HepG2 (cell line): ENCODE measurements around the gene TWIST2. TPM values are rescaled to one million over a fixed set of nuclear protein-coding genes. Genes with fewer than 3 reads are reported as not detected.

Source experiments
- ATAC-seq: fragments of 200-7000 bp; cut with Tn5 transposase; 3 replicates; pipeline ENCODE4 v1.9.1; 2020; ENCODE audit warnings: mild to moderate bottlenecking, moderate library complexity
- BruUV-seq: library from RNA; stranded (reverse); fragments of 400-500 nt; replicated peaks from 2 replicates; lab custom pipeline; 2021; lab: Mats Ljungman, UMichigan
- CTCF ChIA-PET: fragments of 300-600 bp; formaldehyde crosslinking; extraction: SDS; loops from one replicate; lab custom pipeline; 2021; ENCODE audit warnings: low total read pairs, inconsistent platforms, low intra/inter-chr PET ratio; lab: Yijun Ruan, JAX
- POLR2A ChIA-PET: fragments of 350-600 bp; sonication (Branson Sonifier 250); formaldehyde crosslinking; loops from one replicate; lab custom pipeline; 2020; ENCODE audit warnings: antibody characterized with exemption, inconsistent platforms; lab: Yijun Ruan, JAX
- DNase-seq: peaks from one replicate; pipeline ENCODE4 v3.0.0-alpha.2; 2015; ENCODE audit warnings: low spot score
- FAIRE-seq: peaks from 3 replicates; lab custom pipeline; 2011; peaks lifted over from hg19 to GRCh38; lab: Jason Lieb, UNC
- H2AFZ ChIP-seq: one replicate; pipeline ENCODE4 v1.6.1; 2011; ENCODE audit warnings: low read length, inconsistent platforms
- H3K27ac ChIP-seq: fragments of 300-600 bp; 3 replicates; pipeline ENCODE4 v1.8.0; 2011; ENCODE audit warnings: mixed run types, mild to moderate bottlenecking, mixed read lengths, low read length, inconsistent platforms; ENCODE audit not compliant: insufficient read depth; ENCODE audit errors: extremely low read length
- H3K27me3 ChIP-seq, 2 experiments: fragments of 200-600 bp in 1 of 2; 2 replicates in 1 of 2; 3 replicates in 1 of 2; pipeline versions ENCODE4 v1.6.0 to v1.8.0; 2011; ENCODE audit warnings: low read length in 2 of 2, mild to moderate bottlenecking in 2 of 2, moderate library complexity in 2 of 2, inconsistent platforms in 1 of 2; ENCODE audit not compliant: insufficient read depth in 2 of 2, control insufficient read depth in 1 of 2
- H3K36me3 ChIP-seq, 2 experiments: fragments of 200-600 bp in 1 of 2; replicated peaks in 1 of 2; 2 replicates in 1 of 2; 3 replicates in 1 of 2; pipeline versions ENCODE4 v1.5.1 to v1.8.0; 2011; ENCODE audit warnings: low read length in 2 of 2, inconsistent platforms in 1 of 2; ENCODE audit not compliant: insufficient read depth in 2 of 2, control insufficient read depth in 1 of 2
- H3K4me1 ChIP-seq: 2 replicates; pipeline ENCODE4 v1.5.1; 2012; ENCODE audit warnings: low read length, inconsistent platforms; ENCODE audit not compliant: insufficient read depth
- H3K4me2 ChIP-seq: 2 replicates; pipeline ENCODE4 v1.6.0; 2011; ENCODE audit warnings: low read depth, low read length, inconsistent platforms
- H3K4me3 ChIP-seq, 3 experiments: fragments of 200-600 bp in 1 of 3; sonication (generic), shearing (Covaris generic) in 1 of 3; replicated peaks in 1 of 3; 2 replicates each; pipeline ENCODE4 v1.5.1; 2011 to 2016; ENCODE audit warnings: low read length in 3 of 3, inconsistent platforms in 2 of 3, low read depth in 2 of 3, mild to moderate bottlenecking in 2 of 3, control low read depth in 1 of 3, mixed read lengths in 1 of 3; ENCODE audit not compliant: insufficient read depth in 1 of 3
- H3K79me2 ChIP-seq: one replicate; pipeline ENCODE4 v1.6.1; 2011; ENCODE audit warnings: low read length, inconsistent platforms; ENCODE audit not compliant: insufficient read depth
- H3K9ac ChIP-seq: 2 replicates; pipeline ENCODE4 v1.6.0; 2011; ENCODE audit warnings: mild to moderate bottlenecking, low read depth, low read length, inconsistent platforms; ENCODE audit not compliant: insufficient read depth
- H3K9me3 ChIP-seq: 2 replicates; pipeline ENCODE4 v1.5.1; 2012; ENCODE audit warnings: mild to moderate bottlenecking, low read length
- H4K20me1 ChIP-seq: 2 replicates; pipeline ENCODE4 v1.6.0; 2011; ENCODE audit warnings: inconsistent platforms, mild to moderate bottlenecking, low read length, moderate library complexity; ENCODE audit not compliant: insufficient read depth
- BCL6 ChIP-seq: IDR thresholded peaks from 2 replicates; pipeline ENCODE4 v1.6.1; 2016; ENCODE audit warnings: missing genetic modification reagents, missing compliant biosample characterization
- CBFB ChIP-seq: sonication (generic); formaldehyde crosslinking; IDR thresholded peaks from 2 replicates; pipeline ENCODE4 v1.4.0; 2020; ENCODE audit warnings: missing genetic modification reagents
- PCBP1 ChIP-seq: fragments of 200-400 bp; formaldehyde crosslinking; IDR thresholded peaks from 2 replicates; pipeline ENCODE4 v1.6.1; 2017; ENCODE audit warnings: mild to moderate bottlenecking, low read depth, low read length, borderline replicate concordance
- REL ChIP-seq: sonication (generic); formaldehyde crosslinking; conservative IDR thresholded peaks from 2 replicates; pipeline ENCODE4 v1.8.0; 2022; ENCODE audit warnings: mild to moderate bottlenecking, missing genetic modification reagents, moderate library complexity
- SMC3 ChIP-seq: IDR thresholded peaks from 2 replicates; pipeline ENCODE4 v1.6.1; 2011; ENCODE audit warnings: low read length, improper control_type of control experiment
- STAG1 ChIP-seq: sonication (generic); formaldehyde crosslinking; IDR thresholded peaks from 2 replicates; pipeline ENCODE4 v1.4.0; 2020; ENCODE audit warnings: missing genetic modification reagents
- ZNF207 ChIP-seq: fragments of 450-650 bp; IDR thresholded peaks from 2 replicates; pipeline ENCODE4 v1.6.1; 2016; ENCODE audit warnings: antibody characterized with exemption, borderline replicate concordance
- ZNF317 ChIP-seq: sonication (generic); formaldehyde crosslinking; IDR thresholded peaks from 2 replicates; pipeline ENCODE4 v1.5.0; 2020; ENCODE audit warnings: mild to moderate bottlenecking, missing genetic modification reagents
- ZSCAN9 ChIP-seq: IDR thresholded peaks from 2 replicates; pipeline ENCODE4 v1.6.1; 2016; ENCODE audit warnings: borderline replicate concordance
- WGBS: methylation state at CpG from one replicate; pipeline ENCODE4 v1.1.6; 2017; ENCODE audit warnings: low lambda C conversion rate; 5-methylcytosine and 5-hydroxymethylcytosine counted together
- in situ Hi-C: cut with HindIII; loops from 2 replicates; pipeline ENCODE4 v1.10.0; 2017; ENCODE audit warnings: low pct_unique_long_range_greater_than_20kb; ENCODE audit not compliant: extremely low pct_ligation_motif_present
- intact Hi-C: fragments of 100-400 bp; cut with micrococcal nuclease; formaldehyde crosslinking; loops from one replicate; pipeline ENCODE4 v1.10.0; 2022; ENCODE audit not compliant: unreplicated experiment
- polyA plus RNA-seq, 8 experiments: library from polyadenylated mRNA; depleted of rRNA in 3 of 8; stranded (reverse) in 7 of 8; unstranded in 1 of 8; fragments of >200 nt; fragmentation: Illumina TruSeq in 4 of 8; extraction: Trizol in 4 of 8; gene quantifications; 2 replicates each; pipeline versions ENCODE4 v1.2.1 to v1.2.3, GENCODE V29; 2011 to 2016; ENCODE audit warnings: low read depth in 4 of 8, missing spikeins in 1 of 8, mixed read lengths in 1 of 8; ENCODE audit not compliant: insufficient read depth in 1 of 8
- total RNA-seq, 5 experiments: library from RNA; depleted of rRNA; stranded (reverse); fragments of >200 nt; fragmentation: Illumina TruSeq; extraction: Trizol; gene quantifications; 2 replicates each; pipeline ENCODE4 v1.2.3, GENCODE V29; 2016; ENCODE audit warnings: low read depth in 1 of 5
- TF ChIP-seq, protein P1 (sequence below): IDR thresholded peaks from 2 replicates; pipeline ENCODE4 v1.6.1; 2018; ENCODE audit warnings: missing genetic modification reagents
- TF ChIP-seq, protein P2 (sequence below): sonication (generic); formaldehyde crosslinking; IDR thresholded peaks from 2 replicates; pipeline ENCODE4 v1.5.1; 2020; ENCODE audit warnings: missing genetic modification reagents, mild to moderate bottlenecking, borderline replicate concordance
- TF ChIP-seq, protein P3 (sequence below): fragments of 450-650 bp; IDR thresholded peaks from 2 replicates; pipeline ENCODE4 v1.6.1; 2017; ENCODE audit warnings: mild to moderate bottlenecking
- TF ChIP-seq, protein P4 (sequence below): sonication (generic); formaldehyde crosslinking; IDR thresholded peaks from 2 replicates; pipeline ENCODE4 v1.4.0; 2020; ENCODE audit warnings: missing genetic modification reagents; ENCODE audit errors: not compliant biosample characterization

The TWIST2 gene
- total and polyA plus RNA-seq, 2 of the 13 experiments (the other 11 are each of a cell fraction or from before 2014, with no cell fraction given): 0.08 to 0.11 TPM

DNA sequence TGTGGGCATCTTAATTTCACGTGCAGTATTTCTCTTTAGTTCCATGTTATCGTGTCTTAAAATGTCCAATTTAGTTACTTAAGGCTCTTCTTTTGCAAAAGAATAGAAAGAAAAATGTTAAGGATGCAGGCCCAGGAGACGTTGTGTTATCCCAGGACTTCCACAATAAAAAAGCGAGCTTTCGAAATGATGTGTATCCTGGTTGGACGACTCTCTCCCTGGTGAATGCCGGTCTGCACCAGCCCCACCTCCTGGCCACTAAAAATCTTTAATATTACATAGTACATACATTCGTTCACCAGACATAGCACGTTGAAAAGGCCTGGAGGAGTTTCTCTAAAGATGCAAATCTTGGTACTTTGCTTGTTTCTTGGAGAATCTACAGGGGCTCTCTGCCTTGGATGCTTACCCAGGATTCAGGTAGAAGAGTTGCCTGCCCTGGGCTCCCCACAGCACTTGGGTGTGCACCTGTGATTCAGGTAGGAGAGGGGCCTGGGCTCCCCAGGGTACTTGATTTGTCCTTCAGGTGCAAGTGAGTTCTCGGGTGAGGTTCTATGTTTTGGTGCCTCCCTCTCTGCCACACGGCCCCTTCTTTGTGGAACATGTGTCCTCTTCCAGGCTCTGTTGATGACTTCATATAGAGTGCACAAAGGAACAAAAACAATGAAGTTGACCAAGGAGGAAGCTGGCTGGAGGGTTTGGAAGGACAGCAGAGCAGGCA is 26.6 kb downstream of the TWIST2 start:
- Histone ChIP-seq H3K4me1 (peaks cover 6% of the 10 kb centered on the region), H3K27ac (no peak overlapping the region), H3K4me2 (no peak overlapping the region), H2AFZ (no peak overlapping the region), H3K4me3 (no peak overlapping the region), H3K27me3 (peaks cover 3 to 45% of the 10 kb centered on the region in 2 experiments; a peak in 4 of 5 replicates), H3K9me3 (no peaks in the 10 kb centered on the region), H4K20me1 (no peaks in the 10 kb centered on the region), H3K9ac (no peak overlapping the region), H3K36me3 (no peaks in the 10 kb centered on the region), H3K79me2 (no peaks in the 10 kb centered on the region)
- 14% methylated on average over 11 of the region's 11 CpGs for WGBS
- in situ Hi-C loops: loop anchor here (5.0 kb wide), 1 partner anchor 37 kb away; no protein-coding TSS in a partner anchor
- no TSS peak for BruUV-seq
- TF ChIP-seq, protein P1, sequence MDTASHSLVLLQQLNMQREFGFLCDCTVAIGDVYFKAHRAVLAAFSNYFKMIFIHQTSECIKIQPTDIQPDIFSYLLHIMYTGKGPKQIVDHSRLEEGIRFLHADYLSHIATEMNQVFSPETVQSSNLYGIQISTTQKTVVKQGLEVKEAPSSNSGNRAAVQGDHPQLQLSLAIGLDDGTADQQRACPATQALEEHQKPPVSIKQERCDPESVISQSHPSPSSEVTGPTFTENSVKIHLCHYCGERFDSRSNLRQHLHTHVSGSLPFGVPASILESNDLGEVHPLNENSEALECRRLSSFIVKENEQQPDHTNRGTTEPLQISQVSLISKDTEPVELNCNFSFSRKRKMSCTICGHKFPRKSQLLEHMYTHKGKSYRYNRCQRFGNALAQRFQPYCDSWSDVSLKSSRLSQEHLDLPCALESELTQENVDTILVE: no peak
- TF ChIP-seq, protein P2, sequence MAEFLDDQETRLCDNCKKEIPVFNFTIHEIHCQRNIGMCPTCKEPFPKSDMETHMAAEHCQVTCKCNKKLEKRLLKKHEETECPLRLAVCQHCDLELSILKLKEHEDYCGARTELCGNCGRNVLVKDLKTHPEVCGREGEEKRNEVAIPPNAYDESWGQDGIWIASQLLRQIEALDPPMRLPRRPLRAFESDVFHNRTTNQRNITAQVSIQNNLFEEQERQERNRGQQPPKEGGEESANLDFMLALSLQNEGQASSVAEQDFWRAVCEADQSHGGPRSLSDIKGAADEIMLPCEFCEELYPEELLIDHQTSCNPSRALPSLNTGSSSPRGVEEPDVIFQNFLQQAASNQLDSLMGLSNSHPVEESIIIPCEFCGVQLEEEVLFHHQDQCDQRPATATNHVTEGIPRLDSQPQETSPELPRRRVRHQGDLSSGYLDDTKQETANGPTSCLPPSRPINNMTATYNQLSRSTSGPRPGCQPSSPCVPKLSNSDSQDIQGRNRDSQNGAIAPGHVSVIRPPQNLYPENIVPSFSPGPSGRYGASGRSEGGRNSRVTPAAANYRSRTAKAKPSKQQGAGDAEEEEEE (CRISPR knock-in tag): no peak
- TF ChIP-seq ZSCAN9: no peak
- no peak for TF ChIP-seq CBFB
- TF ChIP-seq ZNF207: no peak
- peak; percentile 33; the same call in 1 of the 2 replicates for TF ChIP-seq STAG1 (CRISPR knock-in tag)
- TF ChIP-seq, protein P3, sequence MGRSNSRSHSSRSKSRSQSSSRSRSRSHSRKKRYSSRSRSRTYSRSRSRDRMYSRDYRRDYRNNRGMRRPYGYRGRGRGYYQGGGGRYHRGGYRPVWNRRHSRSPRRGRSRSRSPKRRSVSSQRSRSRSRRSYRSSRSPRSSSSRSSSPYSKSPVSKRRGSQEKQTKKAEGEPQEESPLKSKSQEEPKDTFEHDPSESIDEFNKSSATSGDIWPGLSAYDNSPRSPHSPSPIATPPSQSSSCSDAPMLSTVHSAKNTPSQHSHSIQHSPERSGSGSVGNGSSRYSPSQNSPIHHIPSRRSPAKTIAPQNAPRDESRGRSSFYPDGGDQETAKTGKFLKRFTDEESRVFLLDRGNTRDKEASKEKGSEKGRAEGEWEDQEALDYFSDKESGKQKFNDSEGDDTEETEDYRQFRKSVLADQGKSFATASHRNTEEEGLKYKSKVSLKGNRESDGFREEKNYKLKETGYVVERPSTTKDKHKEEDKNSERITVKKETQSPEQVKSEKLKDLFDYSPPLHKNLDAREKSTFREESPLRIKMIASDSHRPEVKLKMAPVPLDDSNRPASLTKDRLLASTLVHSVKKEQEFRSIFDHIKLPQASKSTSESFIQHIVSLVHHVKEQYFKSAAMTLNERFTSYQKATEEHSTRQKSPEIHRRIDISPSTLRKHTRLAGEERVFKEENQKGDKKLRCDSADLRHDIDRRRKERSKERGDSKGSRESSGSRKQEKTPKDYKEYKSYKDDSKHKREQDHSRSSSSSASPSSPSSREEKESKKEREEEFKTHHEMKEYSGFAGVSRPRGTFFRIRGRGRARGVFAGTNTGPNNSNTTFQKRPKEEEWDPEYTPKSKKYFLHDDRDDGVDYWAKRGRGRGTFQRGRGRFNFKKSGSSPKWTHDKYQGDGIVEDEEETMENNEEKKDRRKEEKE: no peak
- TF ChIP-seq SMC3: 0 out of 2 replicates have a peak, but pooled peaks have one; percentile 5
- TF ChIP-seq PCBP1: no peak
- TF ChIP-seq ZNF317 (CRISPR knock-in tag): no peak
- TF ChIP-seq, protein P4, sequence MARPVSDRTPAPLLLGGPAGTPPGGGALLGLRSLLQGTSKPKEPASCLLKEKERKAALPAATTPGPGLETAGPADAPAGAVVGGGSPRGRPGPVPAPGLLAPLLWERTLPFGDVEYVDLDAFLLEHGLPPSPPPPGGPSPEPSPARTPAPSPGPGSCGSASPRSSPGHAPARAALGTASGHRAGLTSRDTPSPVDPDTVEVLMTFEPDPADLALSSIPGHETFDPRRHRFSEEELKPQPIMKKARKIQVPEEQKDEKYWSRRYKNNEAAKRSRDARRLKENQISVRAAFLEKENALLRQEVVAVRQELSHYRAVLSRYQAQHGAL: no peak
- no peak for TF ChIP-seq REL (CRISPR knock-in tag)
- no peak for TF ChIP-seq BCL6 (CRISPR knock-in tag)
- POLR2A ChIA-PET: interaction anchor here (1.2 to 1.7 kb wide), 2 partner anchors 10 to 11 kb away, joined by 3 to 4 read pairs; no protein-coding TSS in a partner anchor
- FAIRE-seq (no peak), ATAC-seq (peak; percentile 51; the same call in 2 of the 3 replicates), DNase-seq (no peak)
- CTCF ChIA-PET: interaction anchor here (1.1 to 1.2 kb wide), 2 partner anchors 90 to 154 kb away, joined by 3 to 5 read pairs; no protein-coding TSS in a partner anchor
- intact Hi-C loops: loop anchor here (1.0 kb wide), 1 partner anchor 89 kb away; no protein-coding TSS in a partner anchor
